Left lobe of liver (tissue), 2 donors: ENCODE measurements around the gene EXOG. TPM values are rescaled to one million over a fixed set of nuclear protein-coding genes. Genes with fewer than 3 reads are reported as not detected.

Source experiments
- ATAC-seq: fragments of 200-7000 bp; cut with Tn5 transposase; one replicate; pipeline ENCODE4 v1.9.1; 2020; ENCODE audit warnings: mild to moderate bottlenecking, moderate library complexity
- DNase-seq: peaks from one replicate; pipeline ENCODE4 v3.0.0-alpha.2; 2020; ENCODE audit warnings: low spot score
- total RNA-seq: library from RNA; stranded (reverse); gene quantifications from one replicate; pipeline ENCODE4 v1.2.1, GENCODE V29; 2021
- donor health status: DM: no; HTN: no; CAD: no; lungs with moderate emphysema.
- donor health status: DM: no; HTN: yes; CAD: no.

Gene EXOG
- total RNA-seq, 1 donor from 2014 or later: 3.7 TPM

- DNase-seq: no peak
- ATAC-seq: no peak
These were observed 46.5 kb downstream of the EXOG start for GRCh38 chr3:38542401-38543298.

DNA sequence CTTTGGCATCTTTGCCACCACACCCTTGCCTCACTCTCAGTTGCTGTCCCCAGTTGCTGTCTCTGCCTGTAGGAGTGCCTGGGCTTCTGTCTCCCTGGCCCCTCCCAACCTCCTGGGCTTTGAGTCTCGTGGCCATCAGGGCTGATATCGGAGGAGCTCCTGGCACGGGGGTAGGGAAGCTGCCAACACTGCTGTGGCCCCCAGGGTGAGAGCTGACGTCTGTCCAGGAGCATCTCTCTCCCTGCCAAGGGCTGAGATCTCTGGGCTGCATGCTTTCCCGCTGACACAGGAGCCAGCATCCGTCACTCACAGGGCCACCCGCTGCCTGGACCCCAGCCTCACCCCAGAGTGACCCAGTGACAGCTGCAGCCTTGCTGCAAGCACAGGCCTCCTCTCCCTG, 47.4 kb downstream of the EXOG start:
- ATAC-seq (no peak), DNase-seq (no peak)

- ATAC-seq (no peak), DNase-seq (no peak)
These were observed 48.8 kb downstream of the EXOG start for GRCh38 chr3:38544926-38545325.

DNA sequence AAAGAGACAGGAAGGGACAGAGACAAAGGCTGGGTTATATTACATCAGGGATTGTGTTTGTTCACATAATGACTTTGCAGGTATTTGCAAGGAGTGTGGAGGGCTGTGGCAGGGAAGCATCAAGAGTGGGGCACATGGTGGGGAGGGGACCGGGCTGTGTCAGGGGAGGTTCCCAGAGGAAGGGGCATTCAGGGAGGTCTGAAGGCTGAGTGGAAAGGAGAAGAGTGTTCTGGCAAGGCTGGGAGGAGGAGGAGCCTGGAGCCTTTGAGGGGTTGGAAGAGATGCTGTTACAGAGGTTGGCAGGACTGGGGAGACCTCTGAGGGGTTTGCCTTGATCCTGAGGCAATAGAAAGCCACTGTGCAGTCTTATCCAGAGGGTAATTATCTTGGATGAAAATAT, 49.4 kb downstream of the EXOG start:
- no peak for ATAC-seq
- no peak for DNase-seq

- no peak for DNase-seq
- no peak for ATAC-seq
These were observed 49.8 kb downstream of the EXOG start for GRCh38 chr3:38545983-38546382.

DNA sequence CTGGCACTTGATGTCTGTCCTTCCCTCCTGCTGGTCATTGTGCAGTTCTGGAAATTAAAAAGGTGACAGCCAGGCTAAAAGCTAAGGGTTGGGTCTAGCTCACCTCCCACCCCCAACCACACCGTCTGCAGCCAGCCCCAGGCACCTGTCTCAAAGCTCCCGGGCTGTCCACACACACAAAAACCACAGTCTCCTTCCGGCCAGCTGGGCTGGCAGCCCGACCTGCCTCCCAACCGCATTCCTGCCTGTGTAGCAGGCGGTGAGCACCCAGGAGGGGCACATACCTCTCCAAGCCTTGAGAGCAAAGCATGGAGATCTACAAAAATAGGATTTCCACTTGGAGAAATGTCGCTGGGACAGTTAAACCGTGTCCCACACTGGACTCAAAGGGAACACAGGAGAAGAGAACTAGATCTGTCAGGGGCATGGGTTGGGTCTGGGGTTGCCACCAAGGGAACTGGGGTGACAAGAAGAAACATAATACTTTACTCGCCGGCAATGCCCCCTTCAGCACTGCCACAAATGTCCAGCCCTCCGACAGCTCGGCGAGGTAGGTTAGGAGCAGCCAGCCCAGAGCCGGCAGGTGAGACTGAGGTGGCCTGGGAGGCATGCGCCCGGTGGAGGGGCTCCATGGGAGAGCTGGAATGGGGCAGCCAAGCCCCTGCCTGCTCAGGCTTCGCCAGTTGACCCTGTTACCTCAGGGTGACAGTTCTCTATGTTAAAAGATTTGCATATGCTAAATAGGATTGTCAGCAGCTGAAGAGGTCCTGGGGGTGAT, 52.2 kb downstream of the EXOG start:
- DNase-seq: no peak
- no peak for ATAC-seq

- DNase-seq (no peak), ATAC-seq (no peak)
These were observed 52.9 kb downstream of the EXOG start for GRCh38 chr3:38549082-38549481.

GRCh38 chr3:38549486-38549885, 53.3 kb downstream of the EXOG start:
- ATAC-seq (no peak), DNase-seq (no peak)

- DNase-seq: peak; percentile 32
- ATAC-seq: no peak
These were observed 54.1 kb downstream of the EXOG start for GRCh38 chr3:38549957-38550840.

GRCh38 chr3:38551026-38551832, 55.1 kb downstream of the EXOG start:
- peak; percentile 26 for DNase-seq
- no peak for ATAC-seq

DNA sequence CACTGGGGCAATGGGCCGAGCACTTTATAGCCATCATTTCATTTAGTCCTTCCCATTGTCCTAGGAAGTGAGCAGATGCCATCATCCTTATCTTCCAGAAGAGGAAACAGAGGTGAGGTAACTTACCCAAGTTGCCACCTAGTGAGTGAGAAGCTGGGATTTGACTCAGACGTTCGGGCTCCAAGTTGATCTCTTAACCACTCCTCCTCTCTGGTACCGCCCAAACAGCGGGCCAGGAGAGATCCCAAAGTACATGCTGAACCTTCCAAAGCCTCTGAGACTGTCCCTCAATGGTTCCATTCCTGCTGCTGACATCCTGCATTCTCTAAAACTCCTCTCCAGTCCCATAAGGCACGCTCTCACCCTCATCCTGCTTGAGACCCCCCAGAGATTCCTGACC, 56.2 kb downstream of the EXOG start:
- DNase-seq (no peak), ATAC-seq (no peak)

DNA sequence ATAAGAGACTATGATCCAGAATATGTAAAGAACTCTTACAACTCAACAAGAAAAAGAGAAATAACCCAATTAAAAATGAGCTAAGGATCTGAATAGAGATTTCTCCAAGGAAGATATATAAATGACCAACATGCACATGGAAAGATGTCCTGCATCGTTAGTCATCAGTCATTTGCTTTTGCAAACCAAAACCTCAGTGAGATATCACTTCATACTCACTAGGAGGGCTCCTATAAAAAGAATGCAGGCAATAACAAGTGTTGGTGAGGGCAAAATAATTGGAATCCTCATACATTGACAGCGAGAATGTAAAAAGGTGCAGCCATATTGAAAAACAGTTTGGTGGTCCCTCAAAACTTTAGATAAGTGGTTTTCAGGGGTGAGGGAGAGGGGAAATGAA, 56.9 kb downstream of the EXOG start:
- no peak for DNase-seq
- no peak for ATAC-seq

DNA sequence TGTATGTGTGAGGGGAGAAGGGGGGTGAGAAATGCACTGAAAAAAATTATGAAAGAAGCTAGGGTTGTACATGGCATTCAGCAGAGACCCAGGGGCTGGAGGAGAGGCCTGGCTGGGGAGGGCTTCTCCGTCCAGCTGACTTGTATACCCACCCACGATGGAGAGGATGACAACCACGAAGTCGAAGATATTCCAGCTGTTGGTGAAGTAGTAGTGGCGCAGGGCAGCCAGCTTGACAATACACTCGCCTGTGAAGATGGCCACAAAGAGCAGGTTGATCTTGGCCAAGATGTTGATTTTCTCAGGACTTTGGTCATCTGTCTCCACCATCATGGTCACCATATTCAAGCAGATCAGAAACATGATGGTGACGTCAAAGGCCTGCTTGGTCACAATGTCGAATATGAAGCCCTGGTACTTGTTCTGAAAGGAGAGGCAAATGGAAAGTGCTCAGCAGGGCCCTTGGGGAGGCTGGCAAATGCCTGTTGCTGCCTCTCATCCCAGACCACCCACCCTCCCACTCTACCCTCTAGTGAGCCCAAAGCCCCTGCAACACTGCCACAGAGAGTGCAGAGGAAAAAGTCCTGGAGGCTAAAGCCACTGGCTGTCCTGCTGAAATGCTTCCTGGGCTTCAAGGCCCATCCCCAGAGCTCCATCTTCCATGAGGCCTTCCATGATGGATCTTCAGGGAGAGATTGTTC, 58.1 kb downstream of the EXOG start:
- no peak for ATAC-seq
- peak; percentile 30 for DNase-seq

- DNase-seq (peak; percentile 23), ATAC-seq (no peak)
These were observed 59.2 kb downstream of the EXOG start for GRCh38 chr3:38555149-38555840.

- ATAC-seq (no peak), DNase-seq (peak; percentile 18)
These were observed 59.8 kb downstream of the EXOG start for GRCh38 chr3:38555926-38556325.

GRCh38 chr3:38556640-38557358, 60.7 kb downstream of the EXOG start:
- DNase-seq (peak; percentile 19), ATAC-seq (no peak)

DNA sequence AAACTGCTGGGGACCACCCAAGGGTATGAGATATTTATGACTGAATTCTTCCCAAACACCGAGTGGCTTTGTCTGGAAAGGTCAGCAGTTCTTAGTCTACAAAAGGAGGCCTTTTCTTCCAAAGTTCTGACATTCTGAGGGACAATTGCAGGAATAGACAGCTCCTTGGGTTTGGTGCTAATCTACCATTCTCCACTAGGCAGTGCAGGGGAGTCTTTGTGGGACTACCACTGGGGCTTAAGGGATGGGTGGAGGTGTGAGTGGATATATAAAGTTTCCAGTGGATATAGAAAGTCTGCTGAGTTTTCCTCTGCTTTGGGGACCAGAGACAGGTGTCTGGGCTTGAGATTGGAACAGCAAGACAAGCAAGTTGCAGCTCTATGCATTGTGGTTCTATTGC, 62.7 kb downstream of the EXOG start:
- DNase-seq (no peak), ATAC-seq (no peak)

DNA sequence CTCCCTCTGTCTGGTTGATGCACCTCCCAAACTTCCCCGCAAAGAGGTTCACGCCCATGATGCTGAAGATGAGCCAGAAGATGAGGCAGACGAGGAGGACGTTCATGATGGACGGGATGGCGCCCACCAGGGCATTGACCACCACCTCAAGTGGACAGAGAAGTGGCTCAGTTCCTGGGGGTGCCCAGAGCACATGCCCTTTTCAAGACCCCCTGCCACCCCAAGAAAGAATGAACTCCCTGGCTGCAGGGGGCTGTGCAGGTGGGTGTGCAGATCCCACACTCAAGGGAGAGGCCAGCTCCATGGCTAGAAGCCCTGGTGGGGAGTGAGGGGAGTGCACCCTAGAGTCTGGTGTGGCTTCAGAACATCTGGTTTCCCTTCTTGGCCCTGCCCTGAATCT, 64.1 kb downstream of the EXOG start:
- ATAC-seq (no peak), DNase-seq (peak; percentile 12)
